Activated T-cell treated with anti-CD3 and anti-CD28 coated beads for 24 hours (primary cell): ENCODE measurements around the gene CREB3L1.

Source experiments
- DNase-seq: peaks from one replicate; pipeline ENCODE4 v3.0.0-alpha.2; 2020; ENCODE audit warnings: low read depth

CREB3L1 gene

GRCh38 chr11:46277622-46278386 is at the start of gene CREB3L1:
TSS of gene CREB3L1 (plus strand) at chr11:46277662. CDS start at chr11:46278112, 450 bp downstream.
- no peak for DNase-seq

GRCh38 chr11:46229230-46229629 is 48.2 kb upstream of the CREB3L1 start:
- no peak for DNase-seq

GRCh38 chr11:46234311-46234710 is 43.2 kb upstream of the CREB3L1 start:
- DNase-seq, result no peak

- no peak for DNase-seq
Observed at GRCh38 chr11:46235777-46236688, 41.4 kb upstream of the CREB3L1 start.

GRCh38 chr11:46236918-46237247 is 40.6 kb upstream of the CREB3L1 start:
- no peak for DNase-seq

- DNase-seq, result peak; percentile 46
Observed at GRCh38 chr11:46237248-46238077, 40.0 kb upstream of the CREB3L1 start.

GRCh38 chr11:46238078-46238966 is 39.1 kb upstream of the CREB3L1 start:
- peak; percentile 47 for DNase-seq

- DNase-seq, result peak; percentile 76
Observed at GRCh38 chr11:46238967-46239800, 38.3 kb upstream of the CREB3L1 start.

GRCh38 chr11:46239801-46240061 is 37.7 kb upstream of the CREB3L1 start:
- DNase-seq, result no peak

GRCh38 chr11:46240371-46240770 is 37.1 kb upstream of the CREB3L1 start:
- DNase-seq, result no peak

- no peak for DNase-seq
Observed at GRCh38 chr11:46240861-46241260, 36.6 kb upstream of the CREB3L1 start.

GRCh38 chr11:46242041-46242951 is 35.2 kb upstream of the CREB3L1 start:
- no peak for DNase-seq

- DNase-seq, result peak; percentile 86
Observed at GRCh38 chr11:46242952-46243795, 34.3 kb upstream of the CREB3L1 start.

GRCh38 chr11:46243796-46244109 is 33.7 kb upstream of the CREB3L1 start:
- DNase-seq, result no peak

- no peak for DNase-seq
Observed at GRCh38 chr11:46246521-46246920, 30.9 kb upstream of the CREB3L1 start.

GRCh38 chr11:46247090-46247489 is 30.4 kb upstream of the CREB3L1 start:
- no peak for DNase-seq

GRCh38 chr11:46247659-46248058 is 29.8 kb upstream of the CREB3L1 start:
- no peak for DNase-seq

GRCh38 chr11:46248289-46249102 is 29.0 kb upstream of the CREB3L1 start:
- DNase-seq, result no peak
